KBM-7 (cell line): ENCODE data around the gene TIGD6.
"Not testable (repeated sequence)": the region's sequence is repeated elsewhere in the genome, so short reads cannot be mapped to it uniquely, and the experiment has no call there.

ENCODE experiments used
- DNase-seq: peaks from one replicate; pipeline ENCODE4 v3.0.0-alpha.2; 2015
- in situ Hi-C: fragments of 300-500 bp; cut with MboI; formaldehyde crosslinking; loops from 2 replicates; pipeline ENCODE4 v1.14.3; 2020; ENCODE audit warnings: low sequenced_read_pairs, low pct_unique_long_range_greater_than_20kb, mixed read lengths

The TIGD6 gene

DNA sequence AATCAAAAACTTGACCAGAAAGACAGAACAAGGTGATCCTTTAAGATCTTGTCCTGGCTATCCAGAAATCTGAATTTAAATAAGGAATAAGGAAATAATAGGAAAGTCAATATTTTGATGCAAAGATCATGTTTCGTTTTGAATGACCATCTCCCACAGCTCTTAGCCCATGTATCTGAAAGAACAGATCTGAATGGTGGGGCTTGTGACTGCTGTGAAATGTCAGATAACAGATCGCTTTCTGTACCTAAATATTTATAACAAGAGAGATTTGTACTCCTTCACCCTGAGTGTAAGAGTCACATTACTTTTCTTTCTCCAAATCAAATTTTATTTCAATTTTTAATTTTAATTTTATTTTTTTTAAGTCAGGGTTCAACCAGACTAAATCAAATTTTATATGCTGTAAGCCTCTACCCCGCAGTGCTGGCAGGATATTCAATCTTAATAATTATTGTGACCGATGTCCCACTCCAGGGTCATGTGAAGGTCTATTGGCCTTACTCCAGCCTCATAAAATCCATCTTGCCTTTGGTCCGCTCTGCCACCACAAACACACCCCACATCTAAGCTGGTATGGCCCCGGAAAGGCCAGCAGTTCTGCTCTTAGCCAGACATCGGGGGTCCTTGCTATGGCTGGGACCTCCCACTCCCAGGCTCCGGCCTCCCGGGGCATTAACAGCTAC lies 46.9 kb downstream of the TIGD6 start:
- in situ Hi-C loops: no loop called here
- DNase-seq: no peak

DNA sequence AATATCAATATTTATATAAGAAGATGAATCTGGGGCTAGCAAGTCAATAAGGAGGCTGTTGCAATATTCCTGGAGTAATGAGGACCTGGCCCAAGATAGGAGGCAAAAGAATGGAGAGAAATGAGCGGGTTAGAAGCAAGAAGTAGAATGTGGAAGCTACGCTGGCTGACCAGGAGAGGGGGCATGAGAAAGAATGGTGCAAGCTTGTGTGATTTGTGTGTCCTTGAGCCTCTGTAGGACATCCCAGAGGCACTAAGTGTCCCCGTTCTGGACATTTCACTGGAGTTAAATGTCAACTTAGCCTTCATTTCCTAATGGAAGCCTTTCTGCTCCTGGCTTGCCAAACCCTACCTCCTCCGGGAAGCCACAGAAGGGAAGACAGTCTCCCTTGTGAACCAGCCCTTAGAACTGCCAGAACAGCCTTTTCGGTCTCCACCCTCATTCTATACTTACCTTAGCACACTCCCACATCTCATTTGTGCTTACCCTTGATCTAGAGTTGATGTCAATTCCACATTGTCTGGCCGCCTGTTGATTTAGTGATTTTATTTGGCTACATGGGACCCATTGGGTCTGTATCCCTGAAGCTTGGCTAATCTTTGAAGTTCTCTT lies 49.2 kb downstream of the TIGD6 start:
- DNase-seq: no peak
- in situ Hi-C loops: no loop called here

GRCh38 chr5:149948993-149949392 lies 51.5 kb downstream of the TIGD6 start:
- in situ Hi-C loops: no loop called here
- no peak for DNase-seq

DNA sequence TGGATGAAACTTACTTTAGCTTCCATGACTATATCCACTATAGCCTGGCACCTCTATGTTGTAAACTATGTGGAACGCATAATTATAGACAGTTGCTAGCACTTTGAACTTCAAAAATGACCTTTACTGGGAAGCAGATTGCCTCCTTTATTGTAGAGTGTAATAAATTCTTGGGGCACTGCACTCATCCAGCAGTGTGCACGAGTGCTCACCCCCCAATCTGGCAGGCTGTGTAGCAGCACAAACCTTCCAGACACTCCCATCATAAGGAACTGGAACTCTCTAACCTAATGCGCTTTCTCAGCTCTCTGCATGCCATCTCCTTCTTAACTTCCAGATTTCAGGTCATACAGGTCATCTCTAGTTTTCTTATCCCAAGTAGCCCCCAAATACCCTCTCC lies 54.3 kb downstream of the TIGD6 start:
- in situ Hi-C loops: no loop called here
- no peak for DNase-seq

GRCh38 chr5:149944666-149945065 lies 55.8 kb downstream of the TIGD6 start, which contains the start of gene PDE6A:
Gene PDE6A (minus strand): TSS chr5:149944793. CDS start chr5:149944673, 120 bp downstream.
- DNase-seq: no peak
- in situ Hi-C loops: no loop called here

GRCh38 chr5:149943177-149943949 lies 57.1 kb downstream of the TIGD6 start:
- not testable (repeated sequence) for DNase-seq

More at GRCh38 chr5:149943177-149943949, 57.1 kb downstream of the TIGD6 start:
- in situ Hi-C loops: not testable (repeated sequence)
